OCI-LY1 (cell line): ENCODE results near the gene AP3S1.

Experiments used
- CTCF ChIP-seq: fragments of 200-600 bp; sonication (generic), shearing (Covaris generic); IDR thresholded peaks from 2 replicates; pipeline ENCODE4 v1.5.1; 2017; ENCODE audit warnings: mild to moderate bottlenecking, antibody characterized with exemption, low read length, moderate library complexity, mixed read lengths
- EZH2 ChIP-seq: fragments of 200-600 bp; sonication (generic), shearing (Covaris generic); IDR thresholded peaks from 2 replicates; pipeline ENCODE4 v1.8.0; 2017; ENCODE audit warnings: borderline replicate concordance, mixed run types, mild to moderate bottlenecking, antibody characterized with exemption, low read length, moderate library complexity, mixed read lengths

GRCh38 chr5:115859378-115859777, 17.6 kb downstream of the AP3S1 start:
- TF ChIP-seq CTCF (no peak), EZH2 (no peak)
